Colonic mucosa (tissue), 4 donors: ENCODE results near the gene ZAR1. TPM values are rescaled to one million over a fixed set of nuclear protein-coding genes. Genes with fewer than 3 reads are reported as not detected.

Experiments
- DNase-seq: peaks from one replicate; pipeline ENCODE4 v3.0.0-alpha.2; 2020
- H3K27ac ChIP-seq: fragments of 200-600 bp; one replicate; pipeline ENCODE4 v1.8.0; 2021
- H3K27me3 ChIP-seq: fragments of 200-600 bp; one replicate; pipeline ENCODE4 v1.8.0; 2021
- H3K36me3 ChIP-seq: fragments of 200-600 bp; one replicate; pipeline ENCODE4 v1.8.0; 2021
- H3K4me1 ChIP-seq: fragments of 200-600 bp; one replicate; pipeline ENCODE4 v1.8.0; 2021; ENCODE audit warnings: mild to moderate bottlenecking
- H3K4me3 ChIP-seq: fragments of 200-600 bp; one replicate; pipeline ENCODE4 v1.8.0; 2021
- H3K9ac ChIP-seq, 2 donors: one replicate each; pipeline ENCODE4 v1.7.0; 2013; ENCODE audit warnings: control low read depth in 2 of 2, low read depth in 2 of 2, low read length in 2 of 2
- H3K9me3 ChIP-seq: fragments of 200-600 bp; one replicate; pipeline ENCODE4 v1.8.0; 2021
- intact Hi-C: fragments of 100-400 bp; cut with DNase I; formaldehyde crosslinking; loops from one replicate; pipeline ENCODE4 v1.14.1; 2022
- total RNA-seq, 2 donors: library from RNA; stranded (reverse); fragmentation: NEBNext Ultra II Directional in 1 of 2; extraction: Animal tissue kit (Norgen Biotek cat#: 25700) in 1 of 2; gene quantifications; one replicate each; pipeline ENCODE4 v1.2.1, GENCODE V29; 2021
- TF ChIP-seq, protein P1 (sequence below): fragments of 200-600 bp; IDR thresholded peaks from one replicate; pipeline ENCODE4 v1.8.0; 2022; ENCODE audit warnings: antibody characterized with exemption, mild to moderate bottlenecking
- donor health status: healthy.
- donor health status: DM: no; HTN: no; CAD: no.
- donor health status: DM: no; HTN: no; CAD: no.

ZAR1 gene
- total RNA-seq, 2 donors from 2014 or later = not detected

DNA sequence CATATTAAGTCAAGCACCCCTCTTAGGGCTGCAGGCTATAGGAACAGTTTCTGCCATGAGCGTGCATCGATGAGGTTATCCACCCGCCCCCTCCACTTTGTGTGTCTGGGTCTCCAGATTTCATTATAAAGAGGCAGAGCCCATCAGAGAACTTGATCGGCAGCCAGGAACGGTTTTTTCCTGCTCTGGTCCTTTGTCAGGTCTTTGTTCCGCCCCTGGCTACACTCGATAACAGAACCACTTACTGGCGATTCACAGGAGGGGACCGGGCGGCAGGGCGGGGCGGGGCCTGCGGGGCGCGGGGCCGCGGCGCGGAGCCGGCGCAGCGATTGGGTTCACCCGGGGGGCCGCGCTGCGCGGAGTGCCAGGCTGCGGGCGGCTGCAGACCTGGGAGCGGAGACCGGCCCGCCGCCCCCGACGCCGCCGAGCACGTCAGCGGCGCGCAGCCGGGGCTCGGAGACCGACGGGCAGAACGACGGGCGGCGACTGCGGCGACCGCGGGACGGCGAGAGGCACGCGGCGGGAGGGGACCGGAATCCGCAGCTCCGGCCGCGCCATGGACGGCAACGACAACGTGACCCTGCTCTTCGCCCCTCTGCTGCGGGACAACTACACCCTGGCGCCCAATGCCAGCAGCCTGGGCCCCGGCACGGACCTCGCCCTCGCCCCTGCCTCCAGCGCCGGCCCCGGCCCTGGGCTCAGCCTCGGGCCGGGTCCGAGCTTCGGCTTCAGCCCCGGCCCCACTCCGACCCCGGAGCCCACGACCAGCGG, 6.9 kb upstream of the ZAR1 start, which contains the start of gene SLC10A4:
TSS of gene SLC10A4 (plus strand) at position 338 of the 771 bp plus-strand sequence. CDS start at position 557, 219 bp downstream.
- H3K9me3 ChIP-seq = no peaks in the 10 kb centered on the region
- peaks cover 51% of the 10 kb centered on the region for H3K27me3 ChIP-seq
- intact Hi-C loops = no loop called here
- H3K27ac ChIP-seq = no peak within 1 kb of the TSS
- H3K4me1 ChIP-seq = no peaks in the 10 kb centered on the region
- no peak within 1 kb of the TSS for H3K9ac ChIP-seq
- H3K36me3 ChIP-seq = no peaks in the 10 kb centered on the region
- TF ChIP-seq, protein P1, sequence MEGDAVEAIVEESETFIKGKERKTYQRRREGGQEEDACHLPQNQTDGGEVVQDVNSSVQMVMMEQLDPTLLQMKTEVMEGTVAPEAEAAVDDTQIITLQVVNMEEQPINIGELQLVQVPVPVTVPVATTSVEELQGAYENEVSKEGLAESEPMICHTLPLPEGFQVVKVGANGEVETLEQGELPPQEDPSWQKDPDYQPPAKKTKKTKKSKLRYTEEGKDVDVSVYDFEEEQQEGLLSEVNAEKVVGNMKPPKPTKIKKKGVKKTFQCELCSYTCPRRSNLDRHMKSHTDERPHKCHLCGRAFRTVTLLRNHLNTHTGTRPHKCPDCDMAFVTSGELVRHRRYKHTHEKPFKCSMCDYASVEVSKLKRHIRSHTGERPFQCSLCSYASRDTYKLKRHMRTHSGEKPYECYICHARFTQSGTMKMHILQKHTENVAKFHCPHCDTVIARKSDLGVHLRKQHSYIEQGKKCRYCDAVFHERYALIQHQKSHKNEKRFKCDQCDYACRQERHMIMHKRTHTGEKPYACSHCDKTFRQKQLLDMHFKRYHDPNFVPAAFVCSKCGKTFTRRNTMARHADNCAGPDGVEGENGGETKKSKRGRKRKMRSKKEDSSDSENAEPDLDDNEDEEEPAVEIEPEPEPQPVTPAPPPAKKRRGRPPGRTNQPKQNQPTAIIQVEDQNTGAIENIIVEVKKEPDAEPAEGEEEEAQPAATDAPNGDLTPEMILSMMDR = no peak
- H3K4me3 ChIP-seq = peak within 1 kb of the TSS; percentile 36
- DNase-seq = no peak

DNA sequence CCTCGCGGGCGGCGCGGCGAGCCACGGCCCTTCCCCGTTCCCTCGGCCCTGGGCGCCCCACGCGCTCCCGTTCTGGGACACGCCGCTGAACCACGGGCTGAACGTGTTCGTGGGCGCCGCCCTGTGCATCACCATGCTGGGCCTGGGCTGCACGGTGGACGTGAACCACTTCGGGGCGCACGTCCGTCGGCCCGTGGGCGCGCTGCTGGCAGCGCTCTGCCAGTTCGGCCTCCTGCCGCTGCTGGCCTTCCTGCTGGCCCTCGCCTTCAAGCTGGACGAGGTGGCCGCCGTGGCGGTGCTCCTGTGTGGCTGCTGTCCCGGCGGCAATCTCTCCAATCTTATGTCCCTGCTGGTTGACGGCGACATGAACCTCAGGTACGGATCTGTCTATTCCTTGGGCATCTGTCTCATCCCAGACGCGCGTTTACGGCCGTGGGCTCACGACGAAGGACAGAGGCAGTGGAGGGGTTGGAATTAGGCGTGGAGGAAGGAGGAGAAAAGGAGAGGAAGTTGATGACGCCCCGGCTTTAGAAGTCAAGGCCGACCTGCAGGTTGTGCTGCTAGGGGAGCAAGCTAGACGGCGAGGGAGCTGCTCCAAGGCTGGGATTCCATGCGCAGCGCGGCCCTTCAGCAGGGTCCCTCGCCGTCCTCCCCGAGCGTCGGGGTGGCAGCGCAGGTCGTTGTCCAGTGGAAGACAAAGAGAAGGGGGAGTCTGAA, 6.1 kb upstream of the ZAR1 start:
- Histone ChIP-seq H3K4me1 (no peaks in the 10 kb centered on the region), H3K36me3 (no peaks in the 10 kb centered on the region), H3K9ac (no peak overlapping the region), H3K27me3 (peaks cover 58% of the 10 kb centered on the region), H3K27ac (no peak overlapping the region), H3K9me3 (no peaks in the 10 kb centered on the region), H3K4me3 (peak overlapping the region; percentile 36)
- intact Hi-C loops = no loop called here
- TF ChIP-seq, protein P1 = no peak
- DNase-seq = no peak

DNA sequence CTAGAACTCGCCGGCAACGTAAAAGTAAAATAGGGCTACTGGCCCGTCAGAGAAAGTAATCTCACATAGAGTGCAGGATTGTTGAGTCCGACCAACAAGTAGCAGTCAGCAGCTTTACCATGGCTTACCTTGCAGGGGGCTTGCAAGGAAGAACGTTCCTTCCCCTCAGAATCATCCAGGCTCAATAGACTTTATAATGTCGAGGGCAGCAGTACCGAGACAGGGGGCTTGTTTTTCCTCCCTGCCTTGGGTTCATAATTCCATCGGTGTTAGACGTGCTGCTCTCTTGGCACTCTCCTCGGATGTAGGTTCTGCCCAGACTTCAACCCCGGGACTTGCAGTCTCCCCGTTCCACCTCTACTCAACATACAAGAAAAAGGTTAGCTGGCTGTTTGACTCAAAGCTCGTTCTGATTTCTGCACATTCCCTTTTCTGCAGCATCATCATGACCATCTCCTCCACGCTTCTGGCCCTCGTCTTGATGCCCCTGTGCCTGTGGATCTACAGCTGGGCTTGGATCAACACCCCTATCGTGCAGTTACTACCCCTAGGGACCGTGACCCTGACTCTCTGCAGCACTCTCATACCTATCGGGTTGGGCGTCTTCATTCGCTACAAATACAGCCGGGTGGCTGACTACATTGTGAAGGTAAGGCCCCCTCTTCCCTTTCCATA, 5.4 kb upstream of the ZAR1 start:
- intact Hi-C loops = no loop called here
- Histone ChIP-seq H3K36me3 (no peaks in the 10 kb centered on the region), H3K27me3 (peaks cover 64% of the 10 kb centered on the region), H3K27ac (no peak overlapping the region), H3K9ac (no peak overlapping the region), H3K4me1 (no peaks in the 10 kb centered on the region), H3K9me3 (no peaks in the 10 kb centered on the region), H3K4me3 (no peak overlapping the region)
- TF ChIP-seq, protein P1 = no peak
- DNase-seq = no peak

DNA sequence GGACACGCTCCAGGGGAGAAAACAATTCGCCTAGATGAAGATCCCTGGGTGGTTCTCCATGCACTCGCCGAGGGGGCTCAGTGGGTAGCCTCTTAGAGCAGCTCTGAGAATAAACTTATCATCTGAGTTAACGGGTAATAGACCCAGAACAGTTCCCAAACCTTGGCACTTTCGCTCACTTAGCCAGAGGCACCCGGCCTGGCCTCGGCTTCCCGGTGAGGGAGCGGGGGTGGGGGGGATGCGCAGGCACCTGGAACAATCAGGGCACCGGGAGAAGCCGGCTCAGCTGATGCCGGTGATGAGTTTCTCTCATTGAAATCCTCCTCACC, 405 bp upstream of the ZAR1 start:
- Histone ChIP-seq H3K4me1 (no peaks in the 10 kb centered on the region), H3K4me3 (no peak overlapping the region), H3K9me3 (no peaks in the 10 kb centered on the region), H3K36me3 (no peaks in the 10 kb centered on the region), H3K9ac (no peak overlapping the region), H3K27ac (no peak overlapping the region), H3K27me3 (peaks cover 63% of the 10 kb centered on the region)
- TF ChIP-seq, protein P1 = no peak
- DNase-seq = no peak
- intact Hi-C loops = no loop called here

DNA sequence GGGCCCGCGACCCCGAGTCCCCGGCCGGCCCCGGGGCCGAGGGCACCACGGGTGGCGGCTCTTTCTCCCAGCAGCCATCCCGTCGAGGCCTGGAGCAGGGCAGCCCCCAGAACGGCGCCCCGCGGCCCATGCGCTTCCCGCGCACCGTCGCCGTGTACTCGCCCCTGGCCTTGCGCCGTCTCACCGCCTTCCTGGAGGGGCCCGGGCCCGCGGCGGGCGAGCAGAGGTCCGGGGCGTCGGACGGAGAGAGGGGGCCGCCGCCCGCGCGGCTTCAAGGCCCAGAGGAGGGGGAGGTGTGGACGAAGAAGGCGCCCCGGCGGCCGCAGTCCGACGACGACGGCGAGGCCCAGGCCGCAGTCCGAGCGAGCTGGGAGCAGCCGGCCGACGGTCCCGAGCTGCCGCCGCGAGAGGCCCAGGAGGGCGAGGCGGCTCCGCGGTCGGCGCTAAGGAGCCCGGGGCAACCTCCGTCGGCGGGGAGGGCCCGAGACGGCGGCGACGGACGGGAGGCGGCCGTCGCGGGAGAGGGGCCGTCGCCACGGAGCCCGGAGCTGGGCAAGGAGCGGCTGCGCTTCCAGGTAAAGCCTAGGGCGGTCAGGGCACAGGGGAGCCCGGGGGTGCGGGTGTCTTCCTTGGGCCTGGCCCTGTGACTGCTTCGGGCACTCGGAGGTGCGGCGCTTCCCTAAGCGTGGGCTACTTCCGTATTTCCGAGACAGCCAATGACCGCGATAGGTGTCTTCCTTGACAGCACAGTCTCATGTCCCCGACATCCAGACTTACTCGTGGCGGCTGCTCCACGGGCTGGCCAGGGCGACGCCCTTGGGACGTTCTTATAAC, 845 bp downstream of the ZAR1 start:
- peak; percentile 48 for DNase-seq
- H3K4me1 ChIP-seq = no peaks in the 10 kb centered on the region
- H3K27me3 ChIP-seq = peaks cover 54% of the 10 kb centered on the region
- no peak overlapping the region for H3K9ac ChIP-seq
- no peaks in the 10 kb centered on the region for H3K9me3 ChIP-seq
- TF ChIP-seq, protein P1 = no peak
- H3K27ac ChIP-seq = no peak overlapping the region
- intact Hi-C loops = no loop called here
- peak overlapping the region; percentile 34 for H3K4me3 ChIP-seq
- H3K36me3 ChIP-seq = no peaks in the 10 kb centered on the region
